CD14-positive monocyte (primary cell): ENCODE data around the gene CDC42BPB. TPM values are rescaled to one million over a fixed set of nuclear protein-coding genes. Genes with fewer than 3 reads are reported as not detected.

Experiments used
- DNase-seq, 3 donors: peaks; one replicate each; pipeline ENCODE4 v3.0.0-alpha.2; 2011 to 2022
- H2AFZ ChIP-seq: 2 replicates; pipeline ENCODE4 v1.6.0; 2012; ENCODE audit warnings: mild to moderate bottlenecking, low read depth, low read length, inconsistent platforms; ENCODE audit not compliant: insufficient read depth, poor library complexity, severe bottlenecking
- H3K27ac ChIP-seq, 2 donors: 1 replicate in 1 of 2; 2 replicates in 1 of 2; pipeline ENCODE4 v1.5.1; 2012 to 2013; ENCODE audit warnings: low read length in 2 of 2, control low read depth in 1 of 2, inconsistent platforms in 1 of 2, low read depth in 1 of 2, mild to moderate bottlenecking in 1 of 2
- H3K27me3 ChIP-seq, 2 donors: one replicate each; pipeline versions ENCODE4 v1.6.0 to v1.6.1; 2011 to 2013; ENCODE audit warnings: low read length in 2 of 2; ENCODE audit not compliant: control insufficient read depth in 2 of 2, insufficient read depth in 2 of 2
- H3K36me3 ChIP-seq, 2 donors: replicated peaks in 1 of 2; 1 replicate in 1 of 2; 2 replicates in 1 of 2; pipeline versions ENCODE4 v1.5.1 to v1.6.1; 2012 to 2013; ENCODE audit warnings: low read length in 2 of 2, control low read depth in 1 of 2, inconsistent platforms in 1 of 2, mild to moderate bottlenecking in 1 of 2; ENCODE audit not compliant: insufficient read depth in 2 of 2, control insufficient read depth in 1 of 2
- H3K4me1 ChIP-seq, 2 donors: 1 replicate in 1 of 2; 2 replicates in 1 of 2; pipeline versions ENCODE4 v1.5.1 to v1.6.1; 2012 to 2013; ENCODE audit warnings: low read length in 2 of 2, control low read depth in 1 of 2, inconsistent platforms in 1 of 2, mild to moderate bottlenecking in 1 of 2, moderate library complexity in 1 of 2; ENCODE audit not compliant: insufficient read depth in 2 of 2, control insufficient read depth in 1 of 2
- H3K4me2 ChIP-seq: replicated peaks from 2 replicates; pipeline ENCODE3; 2012; ENCODE audit warnings: low read length, moderate library complexity, mild to moderate bottlenecking; ENCODE audit not compliant: poor library complexity, severe bottlenecking; ENCODE audit errors: extremely low read depth
- H3K4me3 ChIP-seq, 3 experiments: fragments of 200-600 bp in 1 of 3; sonication (generic) in 1 of 3; replicated peaks in 1 of 3; 1 replicate in 2 of 3; 2 replicates in 1 of 3; pipeline ENCODE4 v1.5.1; 2011 to 2013; ENCODE audit warnings: low read length in 3 of 3, mild to moderate bottlenecking in 3 of 3, control low read depth in 2 of 3, low read depth in 2 of 3, inconsistent platforms in 1 of 3, moderate library complexity in 1 of 3
- H3K79me2 ChIP-seq: 2 replicates; pipeline ENCODE4 v1.6.0; 2012; ENCODE audit warnings: mild to moderate bottlenecking, control low read depth, inconsistent platforms, low read length, moderate library complexity; ENCODE audit not compliant: insufficient read depth
- H3K9ac ChIP-seq: 2 replicates; pipeline ENCODE4 v1.6.0; 2017; ENCODE audit warnings: low read length, mild to moderate bottlenecking; ENCODE audit not compliant: insufficient read depth, poor library complexity, severe bottlenecking
- H3K9me3 ChIP-seq, 2 donors: replicated peaks in 1 of 2; 1 replicate in 1 of 2; 2 replicates in 1 of 2; pipeline versions ENCODE4 v1.5.1 to v1.6.1; 2012 to 2013; ENCODE audit warnings: low read length in 2 of 2, control low read depth in 1 of 2; ENCODE audit not compliant: control insufficient read depth in 1 of 2, insufficient read depth in 1 of 2
- H4K20me1 ChIP-seq: 2 replicates; pipeline ENCODE4 v1.6.0; 2012; ENCODE audit warnings: mild to moderate bottlenecking, low read length, control low read depth, moderate library complexity; ENCODE audit not compliant: insufficient read depth
- H3K27ac Mint-ChIP-seq, 7 donors: one replicate each; pipeline ENCODE4 v1.8.0; 2020; ENCODE audit warnings: mild to moderate bottlenecking in 7 of 7, mixed read lengths in 7 of 7, moderate library complexity in 6 of 7, inconsistent platforms in 2 of 7
- H3K27me3 Mint-ChIP-seq, 3 donors: one replicate each; pipeline ENCODE4 v1.8.0; 2021 to 2022; ENCODE audit warnings: low read depth in 3 of 3, mild to moderate bottlenecking in 3 of 3, mixed read lengths in 3 of 3, moderate library complexity in 3 of 3, inconsistent platforms in 1 of 3
- H3K36me3 Mint-ChIP-seq, 2 donors: one replicate each; pipeline ENCODE4 v1.8.0; 2020; ENCODE audit warnings: mixed read lengths in 2 of 2, inconsistent platforms in 1 of 2, mild to moderate bottlenecking in 1 of 2
- H3K4me1 Mint-ChIP-seq: one replicate; pipeline ENCODE4 v1.8.0; 2020; ENCODE audit warnings: mild to moderate bottlenecking, mixed read lengths
- H3K4me3 Mint-ChIP-seq, 2 donors: one replicate each; pipeline ENCODE4 v1.8.0; 2020; ENCODE audit warnings: mild to moderate bottlenecking in 2 of 2, mixed read lengths in 2 of 2, moderate library complexity in 1 of 2
- H3K9me3 Mint-ChIP-seq, 7 donors: one replicate each; pipeline ENCODE4 v1.8.0; 2020 to 2022; ENCODE audit warnings: mixed read lengths in 7 of 7, mild to moderate bottlenecking in 6 of 7, moderate library complexity in 6 of 7, inconsistent platforms in 2 of 7
- CTCF ChIP-seq: fragments of 200-600 bp; IDR thresholded peaks from one replicate; pipeline ENCODE4 v1.8.0; 2022; ENCODE audit warnings: antibody characterized with exemption, mild to moderate bottlenecking
- WGBS: methylation state at CpG from one replicate; pipeline ENCODE4 v1.1.5; 2013; ENCODE audit warnings: missing lambda C conversion rate; ENCODE audit not compliant: insufficient coverage; 5-methylcytosine and 5-hydroxymethylcytosine counted together
- intact Hi-C, 2 donors: fragments of 100-400 bp; cut with micrococcal nuclease; formaldehyde crosslinking; loops; one replicate each; pipeline versions ENCODE4 v1.15.0 to v1.15.1; 2023
- polyA plus RNA-seq, 3 donors: library from polyadenylated mRNA; depleted of rRNA in 1 of 3; unstranded in 2 of 3; stranded (reverse) in 1 of 3; fragments of 300-500 nt in 2 of 3; fragments of >200 nt in 1 of 3; fragmentation: Illumina TruSeq in 2 of 3; gene quantifications; 1 replicate in 2 of 3; 2 replicates in 1 of 3; pipeline ENCODE4 v1.2.3, GENCODE V29; 2012 to 2021

Gene CDC42BPB
- polyA plus RNA-seq, 3 donors: 0.25 to 19.0 (median 0.60) TPM

- Histone ChIP-seq H3K79me2 (no peaks in the 10 kb centered on the region), H3K27me3 (no peaks in the 10 kb centered on the region), H3K4me2 (no peak overlapping the region), H3K4me1 (no peaks in the 10 kb centered on the region), H3K36me3 (peaks cover 76 to 98% of the 10 kb centered on the region in 2 donors), H2AFZ (no peak overlapping the region), H4K20me1 (peaks cover 16% of the 10 kb centered on the region), H3K4me3 (no peak overlapping the region), H3K9me3 (no peaks in the 10 kb centered on the region), H3K9ac (no peak overlapping the region), H3K27ac (no peak overlapping the region)
- Mint-ChIP-seq H3K27ac (no peak overlapping the region), H3K27me3 (peaks cover 0 to 2% (median 0%) of the 10 kb centered on the region in 3 donors), H3K36me3 (peaks cover 74 to 83% of the 10 kb centered on the region in 2 donors), H3K4me1 (no peaks in the 10 kb centered on the region), H3K4me3 (no peak overlapping the region), H3K9me3 (no peaks in the 10 kb centered on the region)
- no peak for DNase-seq
- no peak for TF ChIP-seq CTCF
- 89% methylated on average over 7 of the region's 9 CpGs for WGBS
- intact Hi-C loops: no loop called here
These were observed 163.9 kb downstream of the CDC42BPB start for GRCh38 chr14:102893452-102893851.

- Mint-ChIP-seq H3K27me3 (peaks cover 0 to 2% (median 0%) of the 10 kb centered on the region in 3 donors), H3K36me3 (peaks cover 76 to 85% of the 10 kb centered on the region in 2 donors), H3K27ac (no peak overlapping the region), H3K9me3 (no peaks in the 10 kb centered on the region), H3K4me3 (no peak overlapping the region), H3K4me1 (no peaks in the 10 kb centered on the region)
- no peak overlapping the region for H3K9ac ChIP-seq
- 95% methylated on average over 6 of the region's 8 CpGs for WGBS
- no peaks in the 10 kb centered on the region for H3K27me3 ChIP-seq
- no peaks in the 10 kb centered on the region for H3K4me1 ChIP-seq
- TF ChIP-seq CTCF: no peak
- H3K9me3 ChIP-seq: no peaks in the 10 kb centered on the region
- no peak overlapping the region for H3K27ac ChIP-seq
- no peak overlapping the region for H2AFZ ChIP-seq
- no peak overlapping the region for H3K4me3 ChIP-seq
- H3K4me2 ChIP-seq: no peak overlapping the region
- H4K20me1 ChIP-seq: peaks cover 23% of the 10 kb centered on the region
- intact Hi-C loops: no loop called here
- DNase-seq: no peak
- H3K79me2 ChIP-seq: no peaks in the 10 kb centered on the region
- peaks cover 76 to 98% of the 10 kb centered on the region in 2 donors for H3K36me3 ChIP-seq
These were observed 164.7 kb downstream of the CDC42BPB start for GRCh38 chr14:102892651-102893050.
